Brain microvascular endothelial cell (primary cell): ENCODE results near the gene UMPS.

Experiments used
- DNase-seq: peaks from one replicate; pipeline ENCODE4 v3.0.0-alpha.2; 2020
- H3K27ac ChIP-seq: fragments of 250-450 bp; sonication (Bioruptor Pico); 2 replicates; pipeline ENCODE4 v1.5.1; 2020; ENCODE audit warnings: mild to moderate bottlenecking, moderate library complexity
- H3K27me3 ChIP-seq: fragments of 250-450 bp; sonication (Bioruptor Pico); replicated peaks from 2 replicates; pipeline ENCODE4 v1.5.1; 2020; ENCODE audit warnings: mild to moderate bottlenecking
- H3K36me3 ChIP-seq: fragments of 250-450 bp; sonication (Bioruptor Pico); replicated peaks from 2 replicates; pipeline ENCODE4 v1.5.1; 2020; ENCODE audit warnings: mild to moderate bottlenecking
- H3K4me3 ChIP-seq: 2 replicates; pipeline ENCODE4 v1.5.1; 2011; ENCODE audit warnings: low read depth, mild to moderate bottlenecking, control low read depth, low read length, moderate library complexity
- in situ Hi-C: cut with HindIII; loops from 2 replicates; pipeline ENCODE4 v1.10.0; 2017; ENCODE audit warnings: low sequenced_read_pairs, low pct_ligation_motif_present
- TF ChIP-seq, protein P1 (sequence below): IDR thresholded peaks from 2 replicates; pipeline ENCODE4 v1.5.1; 2011; ENCODE audit warnings: low read depth, mild to moderate bottlenecking, moderate library complexity, low read length, control low read depth, inconsistent platforms; ENCODE audit errors: missing control alignments

The UMPS gene

DNA sequence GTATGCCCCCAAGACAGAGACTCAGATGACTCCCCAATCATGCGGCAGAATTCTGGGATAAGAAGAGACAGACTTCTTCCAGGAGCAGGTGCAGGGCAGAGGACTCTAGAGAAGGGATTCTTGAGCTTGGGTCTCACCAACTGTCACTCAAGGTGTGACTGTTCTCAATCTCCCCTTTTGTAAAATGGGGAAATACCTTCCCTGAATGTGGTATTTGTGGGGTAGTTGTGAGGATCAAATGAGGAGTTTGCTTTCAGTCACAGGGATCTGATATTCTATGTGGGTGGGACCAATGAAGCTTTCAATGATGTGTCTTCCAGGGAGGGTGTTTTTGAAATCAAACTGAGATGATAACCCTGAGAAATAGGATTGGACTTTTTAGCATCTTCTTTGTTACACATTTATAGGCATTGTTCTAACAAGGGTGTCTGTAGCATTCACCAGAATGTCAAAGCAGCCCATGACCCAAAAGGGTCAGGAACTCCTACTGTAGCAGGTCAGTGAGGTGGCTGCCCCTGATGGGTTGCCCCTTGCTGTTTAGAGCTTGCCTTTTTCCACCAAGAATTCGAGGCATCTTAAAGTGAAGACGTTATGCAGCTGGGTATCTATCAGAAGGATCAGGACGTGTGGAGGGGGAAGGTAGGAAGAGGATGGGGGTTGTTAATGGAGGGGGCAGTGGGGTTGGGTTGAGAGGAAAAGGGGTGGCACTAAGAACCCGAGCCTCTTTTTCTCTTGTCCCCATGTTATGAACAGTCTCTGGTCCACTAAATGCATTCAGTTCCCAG lies 28.8 kb downstream of the UMPS start:
- Histone ChIP-seq H3K4me3 (no peak overlapping the region), H3K36me3 (peaks cover 12% of the 10 kb centered on the region), H3K27ac (no peak overlapping the region), H3K27me3 (no peaks in the 10 kb centered on the region)
- in situ Hi-C loops: loop anchor here (25.0 kb wide), 1 partner anchor 128 kb away; the partner anchor contains the start of gene ITGB5
- no peak for DNase-seq
- TF ChIP-seq, protein P1, sequence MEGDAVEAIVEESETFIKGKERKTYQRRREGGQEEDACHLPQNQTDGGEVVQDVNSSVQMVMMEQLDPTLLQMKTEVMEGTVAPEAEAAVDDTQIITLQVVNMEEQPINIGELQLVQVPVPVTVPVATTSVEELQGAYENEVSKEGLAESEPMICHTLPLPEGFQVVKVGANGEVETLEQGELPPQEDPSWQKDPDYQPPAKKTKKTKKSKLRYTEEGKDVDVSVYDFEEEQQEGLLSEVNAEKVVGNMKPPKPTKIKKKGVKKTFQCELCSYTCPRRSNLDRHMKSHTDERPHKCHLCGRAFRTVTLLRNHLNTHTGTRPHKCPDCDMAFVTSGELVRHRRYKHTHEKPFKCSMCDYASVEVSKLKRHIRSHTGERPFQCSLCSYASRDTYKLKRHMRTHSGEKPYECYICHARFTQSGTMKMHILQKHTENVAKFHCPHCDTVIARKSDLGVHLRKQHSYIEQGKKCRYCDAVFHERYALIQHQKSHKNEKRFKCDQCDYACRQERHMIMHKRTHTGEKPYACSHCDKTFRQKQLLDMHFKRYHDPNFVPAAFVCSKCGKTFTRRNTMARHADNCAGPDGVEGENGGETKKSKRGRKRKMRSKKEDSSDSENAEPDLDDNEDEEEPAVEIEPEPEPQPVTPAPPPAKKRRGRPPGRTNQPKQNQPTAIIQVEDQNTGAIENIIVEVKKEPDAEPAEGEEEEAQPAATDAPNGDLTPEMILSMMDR: no peak

DNA sequence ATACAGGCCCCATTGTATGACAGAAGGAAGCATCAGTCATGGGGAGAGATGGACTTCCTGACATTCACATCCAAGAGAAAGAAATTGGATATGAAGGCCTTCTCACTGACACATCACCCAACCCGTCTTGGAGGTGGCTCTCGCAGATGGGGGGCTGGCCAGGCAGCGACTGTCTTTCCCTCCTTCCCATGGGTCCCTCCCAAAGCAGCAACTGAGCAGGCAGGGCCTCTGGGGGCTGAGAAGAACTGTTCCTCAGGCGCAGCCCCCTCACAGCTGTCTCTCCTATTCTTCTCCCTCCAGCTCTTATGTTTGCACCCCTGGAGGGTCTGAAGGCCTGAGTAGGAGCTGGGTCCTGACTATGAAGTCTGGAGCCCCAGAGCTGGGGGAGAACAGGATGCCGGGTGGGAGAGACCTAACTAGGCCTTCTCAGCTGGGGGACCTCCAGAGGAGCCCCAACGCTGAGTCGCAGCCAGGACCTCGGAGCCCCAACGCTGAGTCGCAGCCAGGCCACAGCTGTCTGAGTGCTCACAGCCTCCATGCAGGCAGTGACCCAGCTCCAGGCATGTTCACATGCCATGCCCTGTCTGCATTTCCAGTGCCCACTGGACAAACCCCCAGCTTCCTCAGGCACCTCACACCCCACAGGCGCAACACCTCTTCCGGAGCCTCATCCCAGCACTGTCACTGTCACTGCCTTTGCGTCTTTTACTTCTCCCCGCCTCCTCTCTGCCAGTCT lies 29.6 kb downstream of the UMPS start:
- in situ Hi-C loops: loop anchor here (25.0 kb wide), 1 partner anchor 127 kb away; the partner anchor contains the start of gene ITGB5
- H3K4me3 ChIP-seq: no peak overlapping the region
- H3K27me3 ChIP-seq: no peaks in the 10 kb centered on the region
- TF ChIP-seq, protein P1: no peak
- no peak for DNase-seq
- H3K36me3 ChIP-seq: peaks cover 20% of the 10 kb centered on the region
- no peak overlapping the region for H3K27ac ChIP-seq

DNA sequence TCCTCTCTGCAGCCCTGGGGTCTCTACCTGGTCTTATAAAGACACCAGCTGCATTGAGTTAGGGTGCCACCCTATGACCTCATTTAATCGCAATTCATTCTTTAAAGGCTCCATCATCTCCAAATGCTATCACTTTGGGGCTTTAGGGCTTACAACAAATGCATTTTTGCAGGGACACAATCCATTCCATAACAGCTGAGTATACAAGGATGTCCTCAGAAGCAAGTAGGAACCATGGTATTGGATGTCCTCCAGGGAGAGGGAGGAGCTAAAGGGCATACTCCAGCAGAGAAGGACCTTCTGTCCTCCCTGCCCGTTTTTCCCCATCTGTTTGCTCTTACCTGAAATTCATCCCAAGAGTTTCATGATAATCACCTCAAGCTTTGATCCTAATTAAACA lies 30.3 kb downstream of the UMPS start:
- no peak overlapping the region for H3K4me3 ChIP-seq
- TF ChIP-seq, protein P1: no peak
- in situ Hi-C loops: loop anchor here (25.0 kb wide), 1 partner anchor 127 kb away; the partner anchor contains the start of gene ITGB5
- peaks cover 25% of the 10 kb centered on the region for H3K36me3 ChIP-seq
- no peak overlapping the region for H3K27ac ChIP-seq
- peak; percentile 62 for DNase-seq
- H3K27me3 ChIP-seq: no peaks in the 10 kb centered on the region

DNA sequence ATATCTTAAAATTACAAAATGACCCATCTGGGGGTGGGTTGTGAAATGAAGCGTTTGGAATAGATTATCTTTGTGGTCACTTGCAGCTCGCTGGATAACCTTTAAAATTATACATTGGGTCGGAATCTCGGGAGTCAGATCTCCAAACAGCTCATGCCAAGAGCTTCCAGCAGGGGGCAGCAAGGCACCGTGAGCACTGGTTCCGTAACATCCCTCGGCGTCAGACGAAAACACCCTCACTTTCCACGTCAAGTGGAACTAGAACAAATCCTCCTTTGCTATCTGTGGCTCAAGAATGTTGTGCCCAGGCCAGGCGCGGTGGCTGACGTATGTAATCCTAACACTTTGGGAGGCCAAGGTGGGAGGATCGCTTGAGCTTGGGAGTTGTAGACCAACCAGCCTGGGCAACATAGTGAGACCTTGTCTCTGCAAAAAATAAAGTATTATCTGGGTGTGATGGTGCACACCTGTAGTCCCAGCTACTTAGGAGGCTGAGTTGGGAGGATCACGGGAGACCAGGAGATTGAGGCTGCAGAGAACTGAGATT lies 31.1 kb downstream of the UMPS start:
- H3K4me3 ChIP-seq: no peak overlapping the region
- H3K27me3 ChIP-seq: no peaks in the 10 kb centered on the region
- in situ Hi-C loops: loop anchor here (25.0 kb wide), 1 partner anchor 126 kb away; the partner anchor contains the start of gene ITGB5
- H3K36me3 ChIP-seq: peaks cover 29% of the 10 kb centered on the region
- H3K27ac ChIP-seq: no peak overlapping the region
- DNase-seq: peak; percentile 84
- TF ChIP-seq, protein P1: peak; percentile 95

DNA sequence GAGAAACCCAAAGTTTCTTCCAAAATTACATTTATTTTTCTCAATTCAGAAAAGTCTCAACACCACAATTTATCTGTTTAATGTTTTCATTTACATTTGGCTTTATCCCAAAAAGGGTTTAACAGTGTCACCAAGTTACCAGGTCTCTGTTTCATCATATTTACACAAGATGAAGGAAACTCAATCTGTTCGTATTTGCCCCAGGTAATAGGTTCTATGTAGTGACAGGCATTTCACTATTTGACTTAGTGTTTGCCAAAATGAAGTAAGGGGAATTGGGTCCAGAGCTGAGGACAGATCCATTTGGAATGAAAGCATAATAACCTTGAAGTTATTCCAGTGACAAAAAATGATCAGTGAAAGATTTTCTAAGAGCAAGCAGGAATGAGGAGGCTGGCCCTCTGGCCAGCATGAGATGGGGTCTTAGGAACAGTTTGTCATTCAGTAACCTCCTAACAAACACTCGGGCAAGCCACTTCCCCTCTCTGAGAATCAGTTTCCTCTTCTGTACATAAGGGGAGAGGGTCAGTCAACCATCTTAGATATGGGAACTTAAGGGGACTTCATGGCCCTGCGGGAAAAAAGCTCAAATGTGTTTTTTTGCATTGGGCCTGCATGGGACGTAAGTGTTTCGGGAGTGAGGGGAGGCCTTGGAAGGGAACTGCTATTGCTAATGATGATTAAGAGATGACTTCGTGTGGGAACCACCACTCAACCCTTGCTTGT lies 31.8 kb downstream of the UMPS start:
- in situ Hi-C loops: loop anchor here (25.0 kb wide), 1 partner anchor 125 kb away; the partner anchor contains the start of gene ITGB5
- no peak overlapping the region for H3K4me3 ChIP-seq
- H3K27me3 ChIP-seq: no peaks in the 10 kb centered on the region
- TF ChIP-seq, protein P1: no peak
- no peak overlapping the region for H3K27ac ChIP-seq
- peaks cover 36% of the 10 kb centered on the region for H3K36me3 ChIP-seq
- DNase-seq: no peak
